ENCODE measurements around the gene RAD51C. TPM values are rescaled to one million over a fixed set of nuclear protein-coding genes. Genes with fewer than 3 reads are reported as not detected.
"Not testable (repeated sequence)": the region's sequence is repeated elsewhere in the genome, so short reads cannot be mapped to it uniquely, and the experiment has no call there.

Gene RAD51C
- total RNA-seq = 17.4 and 17.7 TPM in 2 replicates

- Histone ChIP-seq H3K27me3 (ENCODE audit: insufficient read depth, low read length) (no peaks in the 10 kb centered on the region), H3K4me2 (ENCODE audit: insufficient read depth, low read length) (peak within 1 kb of the TSS; percentile 87), H4K20me1 (ENCODE audit: insufficient read depth, low read length) (no peaks in the 10 kb centered on the region), H3K79me2 (ENCODE audit: insufficient read depth, low read length) (peaks cover 12% of the 10 kb centered on the region), H2AFZ (ENCODE audit: low read length) (peak within 1 kb of the TSS; percentile 99), H3K27ac (ENCODE audit: low read depth, low read length) (peak within 1 kb of the TSS; percentile 81), H3K36me3 (ENCODE audit: insufficient read depth, low read length) (no peaks in the 10 kb centered on the region), H3K4me1 (ENCODE audit: insufficient read depth, low read length) (peaks cover 11% of the 10 kb centered on the region), H3K4me3 (ENCODE audit: insufficient read depth, low read length) (peak within 1 kb of the TSS; percentile 82), H3K9me3 (ENCODE audit: low read depth, low read length) (no peaks in the 10 kb centered on the region)
- TF ChIP-seq, protein P1, sequence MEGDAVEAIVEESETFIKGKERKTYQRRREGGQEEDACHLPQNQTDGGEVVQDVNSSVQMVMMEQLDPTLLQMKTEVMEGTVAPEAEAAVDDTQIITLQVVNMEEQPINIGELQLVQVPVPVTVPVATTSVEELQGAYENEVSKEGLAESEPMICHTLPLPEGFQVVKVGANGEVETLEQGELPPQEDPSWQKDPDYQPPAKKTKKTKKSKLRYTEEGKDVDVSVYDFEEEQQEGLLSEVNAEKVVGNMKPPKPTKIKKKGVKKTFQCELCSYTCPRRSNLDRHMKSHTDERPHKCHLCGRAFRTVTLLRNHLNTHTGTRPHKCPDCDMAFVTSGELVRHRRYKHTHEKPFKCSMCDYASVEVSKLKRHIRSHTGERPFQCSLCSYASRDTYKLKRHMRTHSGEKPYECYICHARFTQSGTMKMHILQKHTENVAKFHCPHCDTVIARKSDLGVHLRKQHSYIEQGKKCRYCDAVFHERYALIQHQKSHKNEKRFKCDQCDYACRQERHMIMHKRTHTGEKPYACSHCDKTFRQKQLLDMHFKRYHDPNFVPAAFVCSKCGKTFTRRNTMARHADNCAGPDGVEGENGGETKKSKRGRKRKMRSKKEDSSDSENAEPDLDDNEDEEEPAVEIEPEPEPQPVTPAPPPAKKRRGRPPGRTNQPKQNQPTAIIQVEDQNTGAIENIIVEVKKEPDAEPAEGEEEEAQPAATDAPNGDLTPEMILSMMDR (IDR thresholded peaks at IDR 0.05; ENCODE audit: extremely low read depth, low read depth, low read length) = no peak
- DNase-seq (ENCODE audit: insufficient read length, low spot score, missing footprints) = peak; percentile 95
Measured at GRCh38 chr17:58692239-58693055, at the start of gene RAD51C. RAD51C (plus strand) TSS chr17:58692602; CDS start chr17:58692644, 42 bp downstream.

GRCh38 chr17:58643147-58643546 lies 49.3 kb upstream of the RAD51C start:
- peaks cover 15% of the 10 kb centered on the region for H3K4me1 ChIP-seq (ENCODE audit: insufficient read depth, low read length)
- H4K20me1 ChIP-seq (ENCODE audit: insufficient read depth, low read length) = no peaks in the 10 kb centered on the region
- H3K27ac ChIP-seq (ENCODE audit: low read depth, low read length) = no peak overlapping the region
- TF ChIP-seq, protein P1 (IDR thresholded peaks at IDR 0.05; ENCODE audit: extremely low read depth, low read depth, low read length) = no peak
- no peak overlapping the region for H3K4me3 ChIP-seq (ENCODE audit: insufficient read depth, low read length)
- H3K36me3 ChIP-seq (ENCODE audit: insufficient read depth, low read length) = no peaks in the 10 kb centered on the region
- no peaks in the 10 kb centered on the region for H3K9me3 ChIP-seq (ENCODE audit: low read depth, low read length)
- no peaks in the 10 kb centered on the region for H3K27me3 ChIP-seq (ENCODE audit: insufficient read depth, low read length)
- H2AFZ ChIP-seq (ENCODE audit: low read length) = no peak overlapping the region
- DNase-seq (ENCODE audit: insufficient read length, low spot score, missing footprints) = peak; percentile 92
- no peaks in the 10 kb centered on the region for H3K79me2 ChIP-seq (ENCODE audit: insufficient read depth, low read length)
- peak overlapping the region; percentile 17 for H3K4me2 ChIP-seq (ENCODE audit: insufficient read depth, low read length)

- Histone ChIP-seq H3K4me1 (ENCODE audit: insufficient read depth, low read length) (peaks cover 4% of the 10 kb centered on the region), H2AFZ (ENCODE audit: low read length) (no peak overlapping the region), H3K27ac (ENCODE audit: low read depth, low read length) (no peak overlapping the region), H3K36me3 (ENCODE audit: insufficient read depth, low read length) (no peaks in the 10 kb centered on the region), H4K20me1 (ENCODE audit: insufficient read depth, low read length) (no peaks in the 10 kb centered on the region), H3K4me3 (ENCODE audit: insufficient read depth, low read length) (no peak overlapping the region), H3K27me3 (ENCODE audit: insufficient read depth, low read length) (peaks cover 8% of the 10 kb centered on the region), H3K79me2 (ENCODE audit: insufficient read depth, low read length) (no peaks in the 10 kb centered on the region), H3K4me2 (ENCODE audit: insufficient read depth, low read length) (no peak overlapping the region), H3K9me3 (ENCODE audit: low read depth, low read length) (no peaks in the 10 kb centered on the region)
- TF ChIP-seq, protein P1 (IDR thresholded peaks at IDR 0.05; ENCODE audit: extremely low read depth, low read depth, low read length) = no peak
- DNase-seq (ENCODE audit: insufficient read length, low spot score, missing footprints) = no peak
Measured at GRCh38 chr17:58648236-58648635, 44.2 kb upstream of the RAD51C start.

- not testable (repeated sequence) for H2AFZ ChIP-seq (ENCODE audit: low read length); H3K4me3 ChIP-seq (ENCODE audit: insufficient read depth, low read length); H3K36me3 ChIP-seq (ENCODE audit: insufficient read depth, low read length); H3K27ac ChIP-seq (ENCODE audit: low read depth, low read length); DNase-seq (ENCODE audit: insufficient read length, low spot score, missing footprints); H4K20me1 ChIP-seq (ENCODE audit: insufficient read depth, low read length); H3K79me2 ChIP-seq (ENCODE audit: insufficient read depth, low read length); H3K9me3 ChIP-seq (ENCODE audit: low read depth, low read length); H3K27me3 ChIP-seq (ENCODE audit: insufficient read depth, low read length); H3K4me1 ChIP-seq (ENCODE audit: insufficient read depth, low read length)
- H3K4me2 ChIP-seq (ENCODE audit: insufficient read depth, low read length) = peak overlapping the region; percentile 16
Measured at GRCh38 chr17:58657962-58658803, 34.2 kb upstream of the RAD51C start.
